Breast epithelium (tissue), 3 donors: ENCODE data around the gene DHRS3.

ENCODE experiments used
- POLR2A ChIP-seq: fragments of 450-650 bp; IDR thresholded peaks from one replicate; pipeline ENCODE4 v1.6.1; 2016; ENCODE audit warnings: antibody characterized with exemption, mild to moderate bottlenecking, moderate library complexity
- POLR2AphosphoS5 ChIP-seq, 3 donors: sonication (generic); formaldehyde crosslinking; IDR thresholded peaks; one replicate each; pipeline ENCODE4 v1.6.1; 2017; ENCODE audit warnings: antibody characterized with exemption in 3 of 3
- TF ChIP-seq, protein P1 (sequence below), 3 donors: fragments of 450-650 bp; IDR thresholded peaks; one replicate each; pipeline ENCODE4 v1.5.1; 2016 to 2017; ENCODE audit warnings: antibody characterized with exemption in 3 of 3, mild to moderate bottlenecking in 3 of 3, moderate library complexity in 3 of 3

DNA sequence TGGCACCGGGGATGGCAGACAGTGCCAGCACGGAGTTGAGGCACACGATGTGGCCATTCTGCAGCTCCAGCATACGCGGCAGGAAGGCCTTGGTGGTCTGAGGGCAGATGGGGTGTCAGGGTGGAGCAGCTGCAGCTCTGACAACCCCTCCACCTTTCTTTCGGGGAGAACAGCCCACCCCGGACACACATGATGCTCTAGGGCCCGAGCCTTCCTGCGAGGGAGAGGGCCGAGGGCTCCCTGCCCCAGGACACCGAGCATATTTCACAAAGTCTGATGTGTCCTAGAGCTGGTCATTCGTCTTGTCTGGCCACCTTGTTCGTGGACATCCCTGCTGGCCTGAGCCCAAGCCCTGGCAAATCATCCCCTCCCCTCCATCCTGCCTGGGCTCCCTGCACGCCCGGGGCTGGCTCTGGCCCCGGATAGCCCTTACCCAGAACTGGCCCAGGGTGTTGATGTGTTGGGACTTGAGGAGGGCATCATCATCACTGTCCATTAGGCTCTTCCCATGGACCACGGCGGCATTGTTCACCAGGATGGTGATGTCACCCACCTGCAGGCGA, 39.1 kb downstream of the DHRS3 start:
- TF ChIP-seq, protein P1, sequence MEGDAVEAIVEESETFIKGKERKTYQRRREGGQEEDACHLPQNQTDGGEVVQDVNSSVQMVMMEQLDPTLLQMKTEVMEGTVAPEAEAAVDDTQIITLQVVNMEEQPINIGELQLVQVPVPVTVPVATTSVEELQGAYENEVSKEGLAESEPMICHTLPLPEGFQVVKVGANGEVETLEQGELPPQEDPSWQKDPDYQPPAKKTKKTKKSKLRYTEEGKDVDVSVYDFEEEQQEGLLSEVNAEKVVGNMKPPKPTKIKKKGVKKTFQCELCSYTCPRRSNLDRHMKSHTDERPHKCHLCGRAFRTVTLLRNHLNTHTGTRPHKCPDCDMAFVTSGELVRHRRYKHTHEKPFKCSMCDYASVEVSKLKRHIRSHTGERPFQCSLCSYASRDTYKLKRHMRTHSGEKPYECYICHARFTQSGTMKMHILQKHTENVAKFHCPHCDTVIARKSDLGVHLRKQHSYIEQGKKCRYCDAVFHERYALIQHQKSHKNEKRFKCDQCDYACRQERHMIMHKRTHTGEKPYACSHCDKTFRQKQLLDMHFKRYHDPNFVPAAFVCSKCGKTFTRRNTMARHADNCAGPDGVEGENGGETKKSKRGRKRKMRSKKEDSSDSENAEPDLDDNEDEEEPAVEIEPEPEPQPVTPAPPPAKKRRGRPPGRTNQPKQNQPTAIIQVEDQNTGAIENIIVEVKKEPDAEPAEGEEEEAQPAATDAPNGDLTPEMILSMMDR (IDR thresholded peaks at IDR 0.05), result no peak
- no peak for TF ChIP-seq POLR2A
- TF ChIP-seq POLR2AphosphoS5 (IDR thresholded peaks at IDR 0.05), result no peak
